ENCODE measurements around the gene GALNT7. TPM values are rescaled to one million over a fixed set of nuclear protein-coding genes. Genes with fewer than 3 reads are reported as not detected.

Gene GALNT7
- total RNA-seq, 4 donors from 2014 or later: 7.6 to 11.4 (median 9.5) TPM

GRCh38 chr4:173337463-173337862 is 168.9 kb downstream of the GALNT7 start:
- ATAC-seq (ENCODE audit: low FRiP score) (no peak), DNase-seq (ENCODE audit: low spot score) (no peak)
- no peak for TF ChIP-seq CTCF (IDR thresholded peaks at IDR 0.05)

- TF ChIP-seq CTCF (IDR thresholded peaks at IDR 0.05): no peak
- no peak for ATAC-seq (ENCODE audit: low FRiP score)
- DNase-seq (ENCODE audit: low spot score): no peak
Observed at GRCh38 chr4:173343832-173344397, 175.3 kb downstream of the GALNT7 start.

GRCh38 chr4:173345648-173346047 is 177.0 kb downstream of the GALNT7 start:
- ATAC-seq (ENCODE audit: low FRiP score) (no peak), DNase-seq (ENCODE audit: low spot score) (no peak)

GRCh38 chr4:173346074-173346473 is 177.5 kb downstream of the GALNT7 start:
- no peak for TF ChIP-seq CTCF (IDR thresholded peaks at IDR 0.05)
- DNase-seq (ENCODE audit: low spot score): no peak
- ATAC-seq (ENCODE audit: low FRiP score): no peak

More at GRCh38 chr4:173345648-173346047, 177.0 kb downstream of the GALNT7 start:
- no peak for TF ChIP-seq CTCF (IDR thresholded peaks at IDR 0.05)

- TF ChIP-seq CTCF (IDR thresholded peaks at IDR 0.05): no peak
- ATAC-seq (ENCODE audit: low FRiP score): no peak
- DNase-seq (ENCODE audit: low spot score): no peak
Observed at GRCh38 chr4:173347467-173347866, 178.9 kb downstream of the GALNT7 start.

- DNase-seq (ENCODE audit: low spot score): no peak
- ATAC-seq (ENCODE audit: low FRiP score): no peak
- no peak for TF ChIP-seq CTCF (IDR thresholded peaks at IDR 0.05)
Observed at GRCh38 chr4:173357939-173358338, 189.3 kb downstream of the GALNT7 start.

GRCh38 chr4:173360587-173361221 is 192.1 kb downstream of the GALNT7 start:
- no peak for ATAC-seq (ENCODE audit: low FRiP score)
- DNase-seq (ENCODE audit: low spot score): no peak
- no peak for TF ChIP-seq CTCF (IDR thresholded peaks at IDR 0.05)
